Astrocyte of the hippocampus (primary cell): ENCODE data around the gene PLXNA1.

Experiments used
- DNase-seq: peaks from one replicate; pipeline ENCODE4 v3.0.0; 2011; ENCODE audit warnings: low read depth, low spot score

Gene PLXNA1

GRCh38 chr3:127018306-127018828 is 35.5 kb downstream of the PLXNA1 start:
- no peak for DNase-seq

GRCh38 chr3:127019449-127019848 is 36.5 kb downstream of the PLXNA1 start:
- DNase-seq = peak; percentile 89

GRCh38 chr3:127020543-127020942 is 37.6 kb downstream of the PLXNA1 start:
- DNase-seq = no peak

- no peak for DNase-seq
Measured at GRCh38 chr3:127022849-127023248, 39.9 kb downstream of the PLXNA1 start.

- no peak for DNase-seq
Measured at GRCh38 chr3:127025456-127025855, 42.5 kb downstream of the PLXNA1 start.

GRCh38 chr3:127026036-127026435 is 43.1 kb downstream of the PLXNA1 start:
- no peak for DNase-seq

GRCh38 chr3:127026661-127027060 is 43.7 kb downstream of the PLXNA1 start:
- DNase-seq = no peak

- no peak for DNase-seq
Measured at GRCh38 chr3:127027061-127027735, 44.3 kb downstream of the PLXNA1 start.

GRCh38 chr3:127027811-127028548 is 45.1 kb downstream of the PLXNA1 start:
- DNase-seq = no peak

GRCh38 chr3:127028781-127029657 is 46.1 kb downstream of the PLXNA1 start:
- no peak for DNase-seq

- no peak for DNase-seq
Measured at GRCh38 chr3:127029658-127030507, 47.0 kb downstream of the PLXNA1 start.

GRCh38 chr3:127030508-127031412 is 47.8 kb downstream of the PLXNA1 start:
- DNase-seq = no peak

GRCh38 chr3:127031413-127031810 is 48.5 kb downstream of the PLXNA1 start:
- no peak for DNase-seq

GRCh38 chr3:127031845-127032244 is 48.9 kb downstream of the PLXNA1 start:
- DNase-seq = no peak

GRCh38 chr3:127032296-127032990 is 49.5 kb downstream of the PLXNA1 start:
- no peak for DNase-seq
